ENCODE results near the gene IFT25.

The IFT25 gene

GRCh38 chr1:53982034-53982762, 36.7 kb upstream of the IFT25 start (continued):
- TF ChIP-seq ZBTB11 (tag by site-specific recombination; conservative IDR thresholded peaks at IDR 0.05; ENCODE audit: low read depth): peak; percentile 84
- no peak for TF ChIP-seq GLIS1 (tag by site-specific recombination; IDR thresholded peaks at IDR 0.05)
- TF ChIP-seq KLF7 (tag by site-specific recombination; IDR thresholded peaks at IDR 0.05; ENCODE audit: borderline replicate concordance): no peak
- no peak for TF ChIP-seq ZNF37A (tag by site-specific recombination; IDR thresholded peaks at IDR 0.05)
- no peak for TF ChIP-seq CTCF (tag by site-specific recombination; IDR thresholded peaks at IDR 0.05)

GRCh38 chr1:53981220-53981619, 35.7 kb upstream of the IFT25 start:
- ChIA-PET CTCF (no interaction called here), POLR2A (interaction anchor here (0.6 kb wide), 1 partner anchor 220 kb away, joined by 3 read pairs; no protein-coding TSS in a partner anchor)
- Histone ChIP-seq H3K4me1 (ENCODE audit: control insufficient read depth, insufficient read depth, low read length) (no peaks in the 10 kb centered on the region), H3K36me3 (ENCODE audit: control insufficient read depth in 2 of 2, insufficient read depth in 1 of 2, low read length in 2 of 2) (no peaks in the 10 kb centered on the region), H3K4me3 (ENCODE audit: low read depth, low read length) (no peak overlapping the region), H3K27ac (ENCODE audit: extremely low read depth, low read depth, low read length) (no peak overlapping the region), H3K9me3 (ENCODE audit: control insufficient read depth, insufficient read depth, low read depth, low read length) (no peaks in the 10 kb centered on the region)
- TF ChIP-seq CTCF (tag by site-specific recombination; IDR thresholded peaks at IDR 0.05) (no peak), KLF9 (tag by site-specific recombination; IDR thresholded peaks at IDR 0.05; ENCODE audit: low read depth) (no peak), ZNF747 (tag by site-specific recombination; IDR thresholded peaks at IDR 0.05) (no peak), KLF8 (tag by site-specific recombination; IDR thresholded peaks at IDR 0.05) (no peak), WT1 (tag by site-specific recombination; IDR thresholded peaks at IDR 0.05) (no peak), RBAK (tag by site-specific recombination; IDR thresholded peaks at IDR 0.05) (no peak), TSHZ1 (tag by site-specific recombination; IDR thresholded peaks at IDR 0.05; ENCODE audit: borderline replicate concordance) (no peak), ZNF362 (tag by site-specific recombination; IDR thresholded peaks at IDR 0.05) (no peak)

Measured in HEK293 (cell line).